A673 (cell line): Measurements from ENCODE around the gene NPC2.

ENCODE experiments used
- CTCF ChIP-seq: fragments of 300-800, 200-600 bp; sonication (generic); conservative IDR thresholded peaks from 2 replicates; pipeline ENCODE4 v1.5.1; 2017; ENCODE audit warnings: low read depth, mild to moderate bottlenecking, antibody characterized with exemption, low read length, moderate library complexity, mixed read lengths
- EZH2 ChIP-seq: fragments of 200-600 bp; sonication (generic); IDR thresholded peaks from 2 replicates; pipeline ENCODE4 v1.6.1; 2017; ENCODE audit warnings: borderline replicate concordance, low read depth, mild to moderate bottlenecking, mixed read lengths, antibody characterized with exemption, low read length; ENCODE audit not compliant: poor library complexity, severe bottlenecking

- peak; percentile 48 for TF ChIP-seq CTCF
- TF ChIP-seq EZH2 = no peak
Observed at GRCh38 chr14:74508292-74508731, 15.2 kb upstream of the NPC2 start.
